Lower leg skin (tissue), 4 donors: ENCODE measurements around the gene ADAP2. TPM values are rescaled to one million over a fixed set of nuclear protein-coding genes. Genes with fewer than 3 reads are reported as not detected.
"Not testable (repeated sequence)": the region's sequence is repeated elsewhere in the genome, so short reads cannot be mapped to it uniquely, and the experiment has no call there.

ENCODE experiments used
- DNase-seq, 2 donors: peaks; one replicate each; pipeline ENCODE4 v3.0.0-alpha.2; 2019; ENCODE audit warnings: low spot score in 2 of 2
- H3K4me3 ChIP-seq: fragments of 200-600 bp; sonication (generic); 2 replicates; pipeline ENCODE4 v1.5.1; 2017; ENCODE audit warnings: mild to moderate bottlenecking, low read depth; ENCODE audit not compliant: poor library complexity, severe bottlenecking
- POLR2A ChIP-seq, 2 donors: fragments of 450-650 bp; IDR thresholded peaks; one replicate each; pipeline ENCODE4 v1.6.1; 2016 to 2017; ENCODE audit warnings: antibody characterized with exemption in 2 of 2, mild to moderate bottlenecking in 1 of 2, moderate library complexity in 1 of 2
- WGBS, 2 donors: methylation state at CpG; one replicate each; pipeline ENCODE4 v1.1.5; 2018; 5-methylcytosine and 5-hydroxymethylcytosine counted together
- intact Hi-C: fragments of 100-400 bp; cut with DNase I; formaldehyde crosslinking; loops from one replicate; pipeline ENCODE4 v1.15.0; 2023; ENCODE audit warnings: low total_unique reads
- total RNA-seq, 4 donors: library from RNA; depleted of rRNA; stranded (reverse); fragments of >200 nt; gene quantifications; one replicate each; pipeline ENCODE4 v1.1.0, GENCODE V29; 2016
- TF ChIP-seq, protein P1 (sequence below), 3 donors: fragments of 450-650 bp; IDR thresholded peaks; one replicate each; pipeline ENCODE4 v1.5.1; 2016; ENCODE audit warnings: antibody characterized with exemption in 3 of 3, mild to moderate bottlenecking in 3 of 3, moderate library complexity in 2 of 3

Gene ADAP2
- total RNA-seq, 4 donors from 2014 or later = 13.6 to 24.1 (median 18.3) TPM

GRCh38 chr17:30970831-30971567 is 49.3 kb downstream of the ADAP2 start, which contains the start of gene RNF135:
Gene RNF135, plus strand, starts transcription at chr17:30971039. Its CDS starts 35 bp downstream, at chr17:30971074.
- TF ChIP-seq, protein P1, sequence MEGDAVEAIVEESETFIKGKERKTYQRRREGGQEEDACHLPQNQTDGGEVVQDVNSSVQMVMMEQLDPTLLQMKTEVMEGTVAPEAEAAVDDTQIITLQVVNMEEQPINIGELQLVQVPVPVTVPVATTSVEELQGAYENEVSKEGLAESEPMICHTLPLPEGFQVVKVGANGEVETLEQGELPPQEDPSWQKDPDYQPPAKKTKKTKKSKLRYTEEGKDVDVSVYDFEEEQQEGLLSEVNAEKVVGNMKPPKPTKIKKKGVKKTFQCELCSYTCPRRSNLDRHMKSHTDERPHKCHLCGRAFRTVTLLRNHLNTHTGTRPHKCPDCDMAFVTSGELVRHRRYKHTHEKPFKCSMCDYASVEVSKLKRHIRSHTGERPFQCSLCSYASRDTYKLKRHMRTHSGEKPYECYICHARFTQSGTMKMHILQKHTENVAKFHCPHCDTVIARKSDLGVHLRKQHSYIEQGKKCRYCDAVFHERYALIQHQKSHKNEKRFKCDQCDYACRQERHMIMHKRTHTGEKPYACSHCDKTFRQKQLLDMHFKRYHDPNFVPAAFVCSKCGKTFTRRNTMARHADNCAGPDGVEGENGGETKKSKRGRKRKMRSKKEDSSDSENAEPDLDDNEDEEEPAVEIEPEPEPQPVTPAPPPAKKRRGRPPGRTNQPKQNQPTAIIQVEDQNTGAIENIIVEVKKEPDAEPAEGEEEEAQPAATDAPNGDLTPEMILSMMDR (IDR thresholded peaks at IDR 0.05) = no peak
- peak in 1 of 2 donors; percentile 32 for TF ChIP-seq POLR2A (IDR thresholded peaks at IDR 0.05)
- DNase-seq = peak; percentile 89 to 95
- H3K4me3 ChIP-seq = peak within 1 kb of the TSS; percentile 80
- intact Hi-C loops = no loop called here
- WGBS, 2 donors = 0% methylated on average over 48 to 55 of the region's 66 CpGs

GRCh38 chr17:30975042-30975820 is 53.5 kb downstream of the ADAP2 start:
- DNase-seq = peak in 1 of 2 donors; percentile 36
- WGBS, 2 donors = 92 to 95% methylated on average over 8 of the region's 8 CpGs
- TF ChIP-seq POLR2A (IDR thresholded peaks at IDR 0.05) = no peak
- TF ChIP-seq, protein P1 (IDR thresholded peaks at IDR 0.05) = no peak
- H3K4me3 ChIP-seq = no peak overlapping the region
- intact Hi-C loops = no loop called here

GRCh38 chr17:30979919-30980318 is 58.2 kb downstream of the ADAP2 start:
- peak in 1 of 2 donors; percentile 29 for DNase-seq
- WGBS, 2 donors = 60% methylated on average over 1 of the region's 33 CpGs; no CpG with 5 or more reads in 1 of the 2 donors
- intact Hi-C loops = not testable (repeated sequence)

GRCh38 chr17:30981531-30982519 is 60.1 kb downstream of the ADAP2 start:
- TF ChIP-seq, protein P1 (IDR thresholded peaks at IDR 0.05) = no peak
- no peak for TF ChIP-seq POLR2A (IDR thresholded peaks at IDR 0.05)
- peak in 1 of 2 donors; percentile 52 for DNase-seq
- no peak overlapping the region for H3K4me3 ChIP-seq
- WGBS, 2 donors = 49 to 71% methylated on average over 8 of the region's 8 CpGs
- intact Hi-C loops = no loop called here

More at GRCh38 chr17:30979919-30980318, 58.2 kb downstream of the ADAP2 start:
- not testable (repeated sequence) for H3K4me3 ChIP-seq

DNA sequence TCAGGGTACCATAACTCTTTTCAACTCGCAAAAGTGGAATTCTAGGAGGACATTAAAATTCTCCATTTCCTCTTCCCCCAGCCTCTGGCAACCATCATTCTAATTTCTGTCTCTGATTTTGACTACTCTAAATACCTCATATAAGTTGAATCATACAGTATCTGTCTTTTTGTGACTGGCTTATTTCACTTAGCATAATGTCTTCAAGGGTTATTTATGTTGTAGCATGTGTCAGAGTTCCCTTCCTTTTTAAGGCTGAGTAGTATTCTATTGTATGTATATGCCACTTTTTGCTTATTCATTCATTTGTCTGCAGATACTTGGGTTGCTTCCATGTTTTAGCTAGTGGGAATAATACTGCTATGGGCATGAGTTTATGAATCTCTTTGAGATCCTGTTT is 61.1 kb downstream of the ADAP2 start:
- intact Hi-C loops = no loop called here
- WGBS, 2 donors = 82 to 94% methylated on average over 1 of the region's 1 CpG
- no peak for DNase-seq
- TF ChIP-seq, protein P1 (IDR thresholded peaks at IDR 0.05) = no peak
- no peak for TF ChIP-seq POLR2A (IDR thresholded peaks at IDR 0.05)
- no peak overlapping the region for H3K4me3 ChIP-seq
